HUES48 (cell line): ENCODE measurements around the gene RPL7A.
"Not testable (repeated sequence)": the region's sequence is repeated elsewhere in the genome, so short reads cannot be mapped to it uniquely, and the experiment has no call there.

Experiments used
- H3K27ac ChIP-seq: one replicate; pipeline ENCODE4 v1.7.0; 2013; ENCODE audit warnings: low read depth, low read length, inconsistent platforms
- H3K27me3 ChIP-seq: 2 replicates; pipeline ENCODE4 v1.6.1; 2013; ENCODE audit warnings: mild to moderate bottlenecking, low read length; ENCODE audit not compliant: control insufficient read depth, insufficient read depth
- H3K36me3 ChIP-seq: 2 replicates; pipeline ENCODE4 v1.6.1; 2013; ENCODE audit warnings: low read length; ENCODE audit not compliant: control insufficient read depth, insufficient read depth
- H3K4me1 ChIP-seq: 2 replicates; pipeline ENCODE4 v1.6.1; 2013; ENCODE audit warnings: mild to moderate bottlenecking, low read length; ENCODE audit not compliant: control insufficient read depth, insufficient read depth
- H3K4me3 ChIP-seq: 2 replicates; pipeline ENCODE4 v1.5.1; 2013; ENCODE audit warnings: mild to moderate bottlenecking, low read depth, low read length
- H3K9ac ChIP-seq: 2 replicates; pipeline ENCODE4 v1.6.1; 2013; ENCODE audit warnings: mild to moderate bottlenecking, low read depth, low read length, moderate library complexity
- H3K9me3 ChIP-seq: 2 replicates; pipeline ENCODE4 v1.6.1; 2013; ENCODE audit warnings: low read length; ENCODE audit not compliant: control insufficient read depth, insufficient read depth

Gene RPL7A

DNA sequence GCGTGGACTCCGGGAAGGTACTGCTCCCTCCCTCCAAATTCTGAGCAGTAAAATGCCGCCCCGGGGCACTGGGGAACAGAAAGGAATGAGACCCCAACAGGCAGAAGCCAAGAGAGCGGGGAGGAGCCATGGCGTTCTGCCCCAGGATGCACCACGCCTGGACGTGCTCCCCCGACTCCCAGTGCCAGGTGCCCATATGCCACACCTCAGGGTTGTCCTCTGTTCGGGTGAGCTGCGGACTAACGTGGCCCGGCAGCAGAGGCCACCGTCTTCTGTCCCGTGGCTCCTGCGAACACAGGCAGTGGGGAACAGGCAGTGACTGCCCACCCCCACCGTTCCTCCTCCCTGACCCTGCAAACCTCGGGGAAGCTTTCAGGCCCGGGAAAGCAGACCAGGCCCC, 16.8 kb upstream of the RPL7A start:
- Histone ChIP-seq H3K36me3 (peaks cover 49% of the 10 kb centered on the region), H3K4me3 (no peak overlapping the region)

DNA sequence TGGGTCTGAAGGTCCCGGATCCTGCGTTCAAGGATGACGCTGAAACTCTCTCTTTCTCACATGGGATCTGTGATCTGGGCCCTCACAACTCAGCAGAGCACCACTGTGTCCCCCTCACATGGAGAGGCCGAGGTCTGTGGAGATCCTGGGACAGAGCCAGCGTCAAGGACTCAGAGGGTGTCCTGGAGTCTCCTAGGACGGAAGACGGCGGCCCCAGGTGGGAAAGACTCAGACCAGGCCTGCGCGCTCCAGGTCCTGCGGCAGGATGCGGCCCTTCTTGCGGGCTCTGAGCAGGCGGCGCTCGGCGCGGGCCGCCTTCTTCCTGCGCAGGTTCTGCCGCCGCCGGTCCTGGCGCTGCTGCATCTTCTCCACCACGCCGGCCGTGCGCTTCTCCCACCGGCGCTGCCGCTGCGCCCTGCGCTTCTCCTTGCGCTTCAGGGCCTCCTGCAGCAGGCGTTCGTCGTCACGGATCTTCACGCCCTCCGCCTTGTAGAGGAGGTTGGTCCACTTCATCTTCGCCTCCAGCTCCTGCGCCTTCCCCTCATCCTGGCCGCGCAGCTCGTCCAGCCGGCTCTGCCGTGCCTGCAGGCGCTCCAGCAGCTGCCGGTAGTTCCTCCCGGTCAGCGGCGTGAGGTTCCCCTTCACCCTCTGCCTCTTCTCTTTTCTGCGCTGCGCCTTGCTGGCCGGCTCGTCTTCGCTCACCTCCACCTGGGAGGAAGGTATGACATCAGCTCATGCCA, 16.2 kb upstream of the RPL7A start:
- H3K9me3 ChIP-seq, result no peaks in the 10 kb centered on the region
- H3K9ac ChIP-seq, result no peak overlapping the region
- H3K36me3 ChIP-seq, result peaks cover 49% of the 10 kb centered on the region
- H3K4me3 ChIP-seq, result no peak overlapping the region
- H3K4me1 ChIP-seq, result peaks cover 7% of the 10 kb centered on the region; the same call in 1 of the 2 replicates
- no peaks in the 10 kb centered on the region for H3K27me3 ChIP-seq
- H3K27ac ChIP-seq, result no peak overlapping the region

More for the DNA sequence above, 16.8 kb upstream of the RPL7A start:
- no peaks in the 10 kb centered on the region for H3K27me3 ChIP-seq
- H3K27ac ChIP-seq, result no peak overlapping the region
- H3K9ac ChIP-seq, result no peak overlapping the region
- H3K4me1 ChIP-seq, result peaks cover 7% of the 10 kb centered on the region; the same call in 1 of the 2 replicates
- H3K9me3 ChIP-seq, result no peaks in the 10 kb centered on the region

DNA sequence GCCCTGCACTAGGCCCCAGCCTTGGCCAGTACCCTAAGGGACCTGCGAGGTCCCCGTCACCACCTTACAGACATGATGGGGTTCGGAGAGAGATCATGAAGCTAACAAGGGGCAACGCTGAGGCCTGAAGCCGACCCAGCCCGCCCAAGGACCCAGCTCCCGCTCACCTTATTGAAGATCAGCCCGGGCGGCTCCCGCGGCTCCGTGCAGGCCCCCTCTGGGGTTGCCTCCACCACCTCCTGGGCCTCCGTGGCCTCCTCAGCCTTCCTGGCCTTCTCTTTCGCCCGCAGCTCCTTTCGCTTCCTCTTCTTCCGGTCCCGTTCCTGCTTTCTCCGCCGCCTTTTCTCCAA, 15.7 kb upstream of the RPL7A start:
- Histone ChIP-seq H3K9me3 (no peaks in the 10 kb centered on the region), H3K36me3 (peaks cover 49% of the 10 kb centered on the region), H3K27ac (no peak overlapping the region), H3K27me3 (no peaks in the 10 kb centered on the region), H3K9ac (no peak overlapping the region), H3K4me3 (no peak overlapping the region), H3K4me1 (peaks cover 7% of the 10 kb centered on the region; the same call in 1 of the 2 replicates)

DNA sequence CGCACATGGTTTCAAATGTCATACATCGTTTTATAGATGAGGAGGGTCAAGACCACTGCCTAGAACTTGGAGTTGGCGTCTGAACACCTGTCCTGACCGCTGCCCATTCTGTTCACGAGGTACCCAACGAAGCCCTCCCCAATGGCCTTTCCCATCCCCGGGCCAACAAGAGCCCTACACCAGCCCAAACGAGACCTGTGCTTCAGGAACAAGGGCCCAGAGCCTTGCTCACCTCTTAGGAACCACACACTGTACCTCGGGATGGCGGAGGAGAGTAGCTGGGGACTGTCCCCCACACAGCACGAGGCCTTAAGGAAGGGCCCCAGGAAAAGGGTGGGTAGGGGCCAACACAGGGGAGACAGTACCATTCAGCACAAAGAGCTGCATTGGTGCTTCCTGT, 15.0 kb upstream of the RPL7A start:
- H3K36me3 ChIP-seq, result peaks cover 49% of the 10 kb centered on the region
- peaks cover 7% of the 10 kb centered on the region; the same call in 1 of the 2 replicates for H3K4me1 ChIP-seq
- no peaks in the 10 kb centered on the region for H3K9me3 ChIP-seq
- H3K27me3 ChIP-seq, result no peaks in the 10 kb centered on the region
- H3K9ac ChIP-seq, result no peak overlapping the region
- no peak overlapping the region for H3K27ac ChIP-seq
- no peak overlapping the region for H3K4me3 ChIP-seq

DNA sequence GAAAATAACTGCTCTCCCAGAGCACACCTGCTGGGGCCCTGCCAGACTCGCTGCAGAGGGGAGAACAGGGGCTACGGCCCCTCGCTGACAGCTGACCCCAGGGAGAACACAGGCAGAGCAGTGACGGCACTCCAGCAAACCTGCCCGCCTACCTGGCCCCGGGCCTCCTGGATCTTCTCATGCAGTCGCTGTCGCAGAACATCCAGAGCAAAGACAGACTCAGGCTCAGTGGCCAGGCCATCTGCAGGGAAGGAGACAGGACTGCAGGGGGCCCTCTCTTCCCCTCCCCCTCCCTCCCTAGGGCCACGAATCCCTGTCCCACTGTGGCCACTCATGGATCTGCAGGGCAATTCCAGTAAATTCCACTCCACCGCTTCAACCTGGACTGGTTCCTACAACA, 14.5 kb upstream of the RPL7A start:
- no peak overlapping the region for H3K9ac ChIP-seq
- H3K4me3 ChIP-seq, result no peak overlapping the region
- H3K9me3 ChIP-seq, result no peaks in the 10 kb centered on the region
- peaks cover 7% of the 10 kb centered on the region; the same call in 1 of the 2 replicates for H3K4me1 ChIP-seq
- peaks cover 49% of the 10 kb centered on the region for H3K36me3 ChIP-seq
- no peaks in the 10 kb centered on the region for H3K27me3 ChIP-seq
- no peak overlapping the region for H3K27ac ChIP-seq

DNA sequence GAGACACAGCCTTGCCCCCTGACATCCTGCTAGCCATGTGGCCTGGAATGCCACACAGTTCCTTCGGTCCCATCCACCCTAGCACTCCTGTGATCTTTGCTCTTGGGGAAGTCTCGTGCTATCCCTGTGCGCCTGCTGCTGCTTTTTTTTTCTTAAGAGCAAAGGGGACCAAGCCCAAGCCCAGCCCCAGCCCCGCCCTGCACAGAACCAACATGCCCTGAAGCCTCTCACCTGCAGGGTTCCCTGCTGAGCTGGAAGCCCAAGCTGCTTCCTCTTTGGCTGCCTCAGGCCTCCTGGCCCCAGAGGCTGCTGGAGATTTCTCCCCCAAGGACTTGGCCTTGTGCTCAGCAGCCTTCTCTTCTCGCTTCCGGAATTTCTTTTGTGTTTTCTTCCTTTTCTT, 13.9 kb upstream of the RPL7A start:
- Histone ChIP-seq H3K9me3 (no peaks in the 10 kb centered on the region), H3K27ac (no peak overlapping the region), H3K4me1 (peaks cover 7% of the 10 kb centered on the region; the same call in 1 of the 2 replicates), H3K36me3 (peaks cover 55% of the 10 kb centered on the region), H3K27me3 (no peaks in the 10 kb centered on the region), H3K4me3 (peak overlapping the region; percentile 96; the same call in 1 of the 2 replicates), H3K9ac (no peak overlapping the region)

DNA sequence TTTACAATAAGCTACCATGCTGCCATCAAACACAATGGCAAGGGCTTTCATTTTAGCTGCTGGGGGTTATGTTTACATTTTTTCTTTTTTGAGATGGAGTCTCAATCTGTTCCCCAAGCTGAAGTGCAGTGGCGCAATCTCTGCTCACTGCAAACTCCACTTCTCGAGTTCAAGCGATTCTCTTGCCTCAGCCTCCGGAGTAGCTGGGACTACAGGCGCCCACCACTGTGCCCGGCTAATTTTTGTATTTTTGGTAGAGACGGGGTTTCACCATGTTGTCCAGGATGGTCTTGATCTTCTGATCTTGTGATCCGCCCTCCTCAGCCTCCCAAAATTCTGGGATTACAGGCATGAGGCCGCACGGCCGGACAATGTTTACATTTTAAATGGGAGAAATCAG, 13.1 kb upstream of the RPL7A start:
- Histone ChIP-seq H3K36me3 (peaks cover 62% of the 10 kb centered on the region), H3K9ac (peak overlapping the region; percentile 92), H3K4me3 (peak overlapping the region; percentile 96)
- H3K27ac ChIP-seq, H3K27me3 ChIP-seq, H3K4me1 ChIP-seq, H3K9me3 ChIP-seq: not testable (repeated sequence)

DNA sequence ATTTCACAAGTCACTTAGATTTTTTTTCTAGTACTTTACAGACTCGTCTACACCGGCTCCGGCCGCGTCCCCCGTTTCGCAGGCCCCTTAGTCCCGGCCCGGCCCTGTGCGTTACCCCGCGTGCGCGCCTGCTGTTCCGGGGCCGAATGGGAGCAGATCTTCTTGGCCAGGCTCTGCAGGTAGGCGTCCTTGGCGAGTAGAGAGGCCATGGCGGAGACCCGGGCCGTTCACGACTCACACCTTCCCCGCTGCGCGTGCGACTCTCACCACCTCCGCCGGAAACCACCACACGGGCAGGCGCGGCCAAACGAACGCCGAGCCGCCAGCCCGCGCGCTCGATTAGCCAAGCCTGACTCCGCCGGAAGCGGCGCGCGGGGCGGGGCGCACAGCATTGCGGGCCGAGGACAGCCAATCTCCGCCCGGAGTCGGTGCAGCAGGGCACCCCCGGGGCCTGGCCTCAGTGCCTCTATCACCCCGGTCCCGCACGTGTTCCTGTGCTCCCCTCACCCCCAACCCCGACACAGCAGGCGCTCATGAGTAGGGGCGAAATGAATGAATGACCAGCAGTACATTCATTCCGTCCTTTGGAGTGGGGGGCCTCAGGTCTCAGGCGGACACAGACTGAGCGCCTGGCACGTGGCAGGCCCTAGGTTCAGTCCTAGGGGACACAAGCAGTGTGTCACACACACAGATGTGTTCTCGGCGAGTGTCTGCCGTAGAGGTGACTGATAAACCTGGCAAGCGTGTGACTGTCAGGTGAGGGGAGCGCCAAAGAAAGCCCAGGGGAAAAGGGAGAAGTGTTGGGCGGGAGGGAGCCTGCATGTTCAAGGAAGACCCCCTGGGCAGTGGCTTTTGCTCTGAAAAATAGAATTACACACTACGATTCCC, 11.8 kb upstream of the RPL7A start, which contains the start of gene SURF6:
Gene SURF6, minus strand, starts transcription at position 265 of the 888 bp plus-strand sequence. Its CDS starts 56 bp downstream, at position 209.
- H3K36me3 ChIP-seq, result peaks cover 62% of the 10 kb centered on the region
- peak within 1 kb of the TSS; percentile 94 for H3K27ac ChIP-seq

DNA sequence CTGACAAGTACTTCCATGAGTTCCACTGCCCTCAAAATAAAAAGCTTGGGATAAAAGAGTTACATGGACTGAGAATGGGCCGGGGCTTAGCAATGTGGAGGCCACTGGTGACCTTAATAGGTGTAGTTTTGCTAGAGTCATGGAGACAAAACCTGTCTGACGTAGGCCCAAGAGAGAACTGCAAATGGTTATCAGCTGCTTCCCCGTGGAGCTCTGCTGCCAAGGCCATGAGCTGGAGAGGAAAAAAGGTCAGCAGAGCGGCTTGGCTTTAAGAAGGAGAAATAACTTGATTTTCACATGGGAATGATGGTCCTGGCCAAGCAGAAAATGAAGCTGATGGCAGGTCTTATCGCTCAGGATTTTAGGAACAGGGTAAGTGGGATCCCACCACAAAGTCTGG, 8.4 kb upstream of the RPL7A start:
- peaks cover 59% of the 10 kb centered on the region for H3K36me3 ChIP-seq

More for the DNA sequence above, 11.8 kb upstream of the RPL7A start, which contains the start of gene SURF6:
- Histone ChIP-seq H3K4me3 (peak within 1 kb of the TSS; percentile 96), H3K9ac (peak within 1 kb of the TSS; percentile 92), H3K9me3 (no peaks in the 10 kb centered on the region), H3K4me1 (peaks cover 7% of the 10 kb centered on the region; the same call in 1 of the 2 replicates), H3K27me3 (no peaks in the 10 kb centered on the region)

DNA sequence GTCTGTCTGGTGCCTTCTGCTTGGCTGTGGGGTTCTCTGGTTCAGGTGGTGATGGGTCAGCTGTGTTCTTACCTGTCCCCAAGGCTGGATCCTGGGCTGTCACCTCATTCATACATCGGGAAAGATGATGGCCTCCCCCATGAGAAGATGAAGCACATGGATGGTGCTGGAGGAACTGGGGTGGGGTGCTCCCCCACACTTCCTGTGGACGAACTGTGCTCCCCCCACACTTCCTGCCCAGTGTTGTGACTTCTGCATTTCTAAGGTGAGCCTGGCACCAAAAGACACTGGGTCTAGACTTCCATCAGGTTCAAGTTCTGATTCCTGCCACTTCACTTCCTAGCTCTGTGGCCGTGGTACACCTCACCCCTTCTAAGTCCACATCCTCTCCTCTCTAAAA, 7.8 kb upstream of the RPL7A start:
- H3K4me1 ChIP-seq, result no peaks in the 10 kb centered on the region
- no peak overlapping the region for H3K4me3 ChIP-seq
- no peaks in the 10 kb centered on the region for H3K9me3 ChIP-seq
- H3K27ac ChIP-seq, result no peak overlapping the region
- peaks cover 64% of the 10 kb centered on the region for H3K36me3 ChIP-seq
- no peaks in the 10 kb centered on the region for H3K27me3 ChIP-seq
- H3K9ac ChIP-seq, result no peak overlapping the region

More for the DNA sequence above, 8.4 kb upstream of the RPL7A start:
- Histone ChIP-seq H3K4me3 (no peak overlapping the region), H3K27ac (no peak overlapping the region), H3K9ac (no peak overlapping the region), H3K9me3 (no peaks in the 10 kb centered on the region), H3K4me1 (peaks cover 4% of the 10 kb centered on the region; the same call in 1 of the 2 replicates), H3K27me3 (no peaks in the 10 kb centered on the region)

DNA sequence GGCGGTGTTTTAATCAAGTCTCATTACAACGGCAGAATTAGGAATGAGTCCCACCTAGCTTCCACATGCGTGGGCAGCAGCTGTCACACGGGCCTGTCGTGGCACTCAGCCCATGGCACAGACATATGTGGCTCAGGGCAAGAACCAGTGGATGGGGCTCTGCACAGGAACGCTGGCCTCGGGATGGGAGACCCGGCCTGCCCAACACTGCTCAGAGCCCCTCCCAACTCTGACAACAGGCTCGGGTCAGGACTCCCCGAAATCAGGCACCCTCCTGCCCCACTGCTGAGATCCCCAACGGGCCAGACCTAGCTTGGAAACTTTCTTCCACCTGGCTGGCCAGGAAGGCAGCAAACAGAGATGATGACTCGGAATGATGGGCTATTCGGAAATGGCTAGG, 7.1 kb upstream of the RPL7A start:
- Histone ChIP-seq H3K27me3 (no peaks in the 10 kb centered on the region), H3K4me3 (no peak overlapping the region), H3K9ac (no peak overlapping the region), H3K27ac (no peak overlapping the region), H3K36me3 (peaks cover 70% of the 10 kb centered on the region), H3K4me1 (no peaks in the 10 kb centered on the region), H3K9me3 (no peaks in the 10 kb centered on the region)
